Heart right ventricle (tissue), 16 donors: Measurements from ENCODE around the gene YPEL4. TPM values are rescaled to one million over a fixed set of nuclear protein-coding genes. Genes with fewer than 3 reads are reported as not detected.

ENCODE experiments used
- ATAC-seq, 8 donors: fragments of 200-7000 bp; cut with Tn5 transposase; one replicate each; pipeline ENCODE4 v1.9.1; 2020; ENCODE audit warnings: mild to moderate bottlenecking in 8 of 8, moderate library complexity in 8 of 8, moderate number of reproducible peaks in 1 of 8
- DNase-seq, 2 donors: peaks; one replicate each; pipeline ENCODE4 v3.0.0-alpha.2; 2020
- H3K27ac ChIP-seq, 10 donors: fragments of 200-600 bp; sonication (generic) in 2 of 10; one replicate each; pipeline versions ENCODE4 v1.5.0 to v1.8.0; 2020 to 2022; ENCODE audit warnings: mild to moderate bottlenecking in 3 of 10
- H3K27me3 ChIP-seq, 7 donors: fragments of 200-600 bp; one replicate each; pipeline ENCODE4 v1.8.0; 2021 to 2022; ENCODE audit warnings: mild to moderate bottlenecking in 2 of 7
- H3K36me3 ChIP-seq, 9 donors: fragments of 200-600 bp; sonication (generic) in 1 of 9; one replicate each; pipeline versions ENCODE4 v1.5.0 to v1.8.0; 2020 to 2022; ENCODE audit warnings: mild to moderate bottlenecking in 2 of 9
- H3K4me1 ChIP-seq, 9 donors: fragments of 200-600 bp; sonication (generic) in 1 of 9; one replicate each; pipeline versions ENCODE4 v1.5.0 to v1.8.0; 2020 to 2022; ENCODE audit warnings: mild to moderate bottlenecking in 4 of 9
- H3K4me3 ChIP-seq, 10 donors: fragments of 200-600 bp; sonication (generic) in 2 of 10; one replicate each; pipeline versions ENCODE4 v1.5.0 to v1.8.0; 2020 to 2022; ENCODE audit warnings: mild to moderate bottlenecking in 7 of 10, moderate library complexity in 2 of 10
- H3K9me3 ChIP-seq, 11 donors: fragments of 200-600 bp in 10 of 11; sonication (generic) in 2 of 11; one replicate each; pipeline versions ENCODE4 v1.5.0 to v1.8.0; 2013 to 2022; ENCODE audit warnings: mild to moderate bottlenecking in 2 of 11, control low read depth in 1 of 11, moderate library complexity in 1 of 11
- WGBS, 2 donors: extraction: QIAGEN DNeasy Blood & Tissue Kit; methylation state at CpG; one replicate each; pipeline ENCODE4 v1.1.7; 2013; ENCODE audit warnings: inconsistent platforms in 1 of 2; 5-methylcytosine and 5-hydroxymethylcytosine counted together
- intact Hi-C, 10 donors: fragments of 100-400 bp; cut with DNase I; formaldehyde crosslinking; loops; one replicate each; pipeline versions ENCODE4 v1.11.1 to v1.14.2; 2022
- polyA plus RNA-seq, 2 donors: library from polyadenylated mRNA; stranded (reverse); fragments of 200-250 nt; gene quantifications; one replicate each; pipeline ENCODE4 v1.2.3, GENCODE V29; 2013
- total RNA-seq, 10 donors: library from RNA; stranded (reverse); fragmentation: NEBNext Ultra II Directional in 3 of 10; extraction: Animal tissue kit (Norgen Biotek cat#: 25700) in 3 of 10; gene quantifications; one replicate each; pipeline versions ENCODE4 v1.2.1 to v1.2.4, GENCODE V29; 2021 to 2023
- TF ChIP-seq, protein P1 (sequence below), 9 donors: fragments of 200-600 bp; sonication (generic) in 2 of 9; IDR thresholded peaks; one replicate each; pipeline versions ENCODE4 v1.5.0 to v1.8.0; 2021 to 2022; ENCODE audit warnings: antibody characterized with exemption in 9 of 9, mild to moderate bottlenecking in 5 of 9, moderate library complexity in 1 of 9
- donor health status: Arrhythmogenic right ventricular cardiomyopathy.
- donor health status: ischemic (EF 13 %, LVEDD 7.1; RV severe dilation, severe dysfunction).
- donor health status: healthy with polysubstance abuse.
- donor health status: DM: no; HTN: yes; CAD: no.
- donor health status: DM: no; HTN: no; CAD: no.
- donor health status: ischemic (EF 25% LVEDD 6.9; RV normal size, moderate dysfunction).
- donor health status: ischemic (EF 25% LVEDD 5.7; RV mildly dilated, moderate dysfunction).
- donor health status: healthy.
- donor health status: DM: yes; HTN: yes; CAD: no.
- donor health status: Ischemic cardiomyopathy.
- donor health status: ischemic (EF 35%, LVEDD 5.7; RV mildly dilated, moderate dysfunction).
- donor health status: nonischemic (EF 11% LVEDD 7.7; RV severe dilation, severe dysfunction).
- donor health status: DM: yes; HTN: yes; CAD: no.
- donor health status: PGD.
- donor health status: ischemic (EF 29% LVEDD 5.4; RV normal size, mild dysfunction).
- donor health status: nonischemic (EF 23%, LVEDD 6.1; RV moderate dilation, normal function).

The YPEL4 gene
- total and polyA plus RNA-seq, 12 donors, result 0.17 to 3.4 (median 0.55) TPM; not detected in 1

- 57 to 59% methylated on average over 2 of the region's 2 CpGs for WGBS, 2 donors
- TF ChIP-seq, protein P1, sequence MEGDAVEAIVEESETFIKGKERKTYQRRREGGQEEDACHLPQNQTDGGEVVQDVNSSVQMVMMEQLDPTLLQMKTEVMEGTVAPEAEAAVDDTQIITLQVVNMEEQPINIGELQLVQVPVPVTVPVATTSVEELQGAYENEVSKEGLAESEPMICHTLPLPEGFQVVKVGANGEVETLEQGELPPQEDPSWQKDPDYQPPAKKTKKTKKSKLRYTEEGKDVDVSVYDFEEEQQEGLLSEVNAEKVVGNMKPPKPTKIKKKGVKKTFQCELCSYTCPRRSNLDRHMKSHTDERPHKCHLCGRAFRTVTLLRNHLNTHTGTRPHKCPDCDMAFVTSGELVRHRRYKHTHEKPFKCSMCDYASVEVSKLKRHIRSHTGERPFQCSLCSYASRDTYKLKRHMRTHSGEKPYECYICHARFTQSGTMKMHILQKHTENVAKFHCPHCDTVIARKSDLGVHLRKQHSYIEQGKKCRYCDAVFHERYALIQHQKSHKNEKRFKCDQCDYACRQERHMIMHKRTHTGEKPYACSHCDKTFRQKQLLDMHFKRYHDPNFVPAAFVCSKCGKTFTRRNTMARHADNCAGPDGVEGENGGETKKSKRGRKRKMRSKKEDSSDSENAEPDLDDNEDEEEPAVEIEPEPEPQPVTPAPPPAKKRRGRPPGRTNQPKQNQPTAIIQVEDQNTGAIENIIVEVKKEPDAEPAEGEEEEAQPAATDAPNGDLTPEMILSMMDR (IDR thresholded peaks at IDR 0.05), result no peak
- no peak for DNase-seq
- Histone ChIP-seq H3K4me1 (no peaks in the 10 kb centered on the region), H3K36me3 (no peaks in the 10 kb centered on the region), H3K27ac (no peak overlapping the region), H3K27me3 (peaks cover 0 to 11% (median 0%) of the 10 kb centered on the region in 7 donors), H3K4me3 (no peak overlapping the region), H3K9me3 (no peaks in the 10 kb centered on the region)
- no peak for ATAC-seq
- intact Hi-C loops, result no loop called here
Measured at GRCh38 chr11:57630171-57630570, 19.5 kb downstream of the YPEL4 start.

GRCh38 chr11:57626895-57627294 is 22.8 kb downstream of the YPEL4 start:
- ATAC-seq (no peak), DNase-seq (no peak)
- intact Hi-C loops, result no loop called here
- Histone ChIP-seq H3K27ac (no peak overlapping the region), H3K4me3 (no peak overlapping the region), H3K9me3 (no peaks in the 10 kb centered on the region), H3K27me3 (peaks cover 0 to 7% (median 0%) of the 10 kb centered on the region in 7 donors), H3K4me1 (no peaks in the 10 kb centered on the region), H3K36me3 (no peaks in the 10 kb centered on the region)
- WGBS, 2 donors, result 81 to 94% methylated on average over 1 of the region's 1 CpG
- TF ChIP-seq, protein P1 (IDR thresholded peaks at IDR 0.05), result no peak

- TF ChIP-seq, protein P1 (IDR thresholded peaks at IDR 0.05), result no peak
- no peak for DNase-seq
- intact Hi-C loops, result no loop called here
- Histone ChIP-seq H3K36me3 (peaks cover 0 to 9% (median 0%) of the 10 kb centered on the region in 9 donors), H3K4me1 (no peaks in the 10 kb centered on the region), H3K4me3 (no peak overlapping the region), H3K27me3 (no peaks in the 10 kb centered on the region), H3K9me3 (peaks cover 0 to 6% (median under 1%) of the 10 kb centered on the region in 11 donors), H3K27ac (no peak overlapping the region)
- no peak for ATAC-seq
- WGBS, 2 donors, result 95 to 97% methylated on average over 2 of the region's 2 CpGs
Measured at GRCh38 chr11:57624864-57625263, 24.8 kb downstream of the YPEL4 start.

DNA sequence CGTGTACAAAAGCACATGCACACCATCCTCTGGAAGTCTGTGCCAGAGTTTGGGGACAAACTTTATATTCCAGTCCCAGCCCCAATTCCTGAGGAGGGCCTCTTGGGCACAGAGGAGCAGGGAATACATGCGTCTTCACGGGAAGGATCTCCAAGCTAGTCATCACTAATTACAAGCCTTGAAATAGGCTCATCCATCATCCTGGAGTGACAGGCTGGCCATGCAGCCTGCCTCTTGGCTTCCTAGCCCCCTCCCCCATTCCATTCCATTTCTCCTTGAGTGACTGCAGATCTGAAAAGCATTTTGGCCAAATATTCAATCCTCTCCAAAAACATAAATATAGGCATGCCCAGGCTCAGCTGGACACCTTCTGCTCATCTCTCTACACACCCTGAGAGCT is 27.4 kb downstream of the YPEL4 start:
- intact Hi-C loops, result no loop called here
- TF ChIP-seq, protein P1 (IDR thresholded peaks at IDR 0.05), result no peak
- ATAC-seq (no peak), DNase-seq (no peak)
- Histone ChIP-seq H3K27me3 (no peaks in the 10 kb centered on the region), H3K4me3 (no peak overlapping the region), H3K36me3 (peaks cover 0 to 14% (median 0%) of the 10 kb centered on the region in 9 donors), H3K9me3 (peaks cover 0 to 18% (median 7%) of the 10 kb centered on the region in 11 donors), H3K4me1 (no peaks in the 10 kb centered on the region), H3K27ac (no peak overlapping the region)
- 51 to 55% methylated on average over 3 of the region's 3 CpGs for WGBS, 2 donors
